Measurements from ENCODE around the gene SPATA33.
"Not testable (repeated sequence)": the region's sequence is repeated elsewhere in the genome, so short reads cannot be mapped to it uniquely, and the experiment has no call there.

Gene SPATA33

GRCh38 chr16:89661215-89661614, 3.6 kb downstream of the SPATA33 start:
- Histone ChIP-seq H3K36me3 (ENCODE audit: control insufficient read depth, insufficient read depth, low read length) (peaks cover 4% of the 10 kb centered on the region), H3K4me3 (replicated peaks; ENCODE audit: low read depth, low read length) (no peak overlapping the region), H3K27me3 (replicated peaks; ENCODE audit: control insufficient read depth, insufficient read depth, low read length) (no peaks in the 10 kb centered on the region)
- TF ChIP-seq, protein P1, sequence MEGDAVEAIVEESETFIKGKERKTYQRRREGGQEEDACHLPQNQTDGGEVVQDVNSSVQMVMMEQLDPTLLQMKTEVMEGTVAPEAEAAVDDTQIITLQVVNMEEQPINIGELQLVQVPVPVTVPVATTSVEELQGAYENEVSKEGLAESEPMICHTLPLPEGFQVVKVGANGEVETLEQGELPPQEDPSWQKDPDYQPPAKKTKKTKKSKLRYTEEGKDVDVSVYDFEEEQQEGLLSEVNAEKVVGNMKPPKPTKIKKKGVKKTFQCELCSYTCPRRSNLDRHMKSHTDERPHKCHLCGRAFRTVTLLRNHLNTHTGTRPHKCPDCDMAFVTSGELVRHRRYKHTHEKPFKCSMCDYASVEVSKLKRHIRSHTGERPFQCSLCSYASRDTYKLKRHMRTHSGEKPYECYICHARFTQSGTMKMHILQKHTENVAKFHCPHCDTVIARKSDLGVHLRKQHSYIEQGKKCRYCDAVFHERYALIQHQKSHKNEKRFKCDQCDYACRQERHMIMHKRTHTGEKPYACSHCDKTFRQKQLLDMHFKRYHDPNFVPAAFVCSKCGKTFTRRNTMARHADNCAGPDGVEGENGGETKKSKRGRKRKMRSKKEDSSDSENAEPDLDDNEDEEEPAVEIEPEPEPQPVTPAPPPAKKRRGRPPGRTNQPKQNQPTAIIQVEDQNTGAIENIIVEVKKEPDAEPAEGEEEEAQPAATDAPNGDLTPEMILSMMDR (IDR thresholded peaks at IDR 0.05; ENCODE audit: insufficient read depth, low read length, poor library complexity, severe bottlenecking): no peak
- DNase-seq (ENCODE audit: extremely low read depth, insufficient read length): no peak

- H3K4me3 ChIP-seq (replicated peaks; ENCODE audit: low read depth, low read length); DNase-seq (ENCODE audit: extremely low read depth, insufficient read length); H3K27me3 ChIP-seq (replicated peaks; ENCODE audit: control insufficient read depth, insufficient read depth, low read length); H3K36me3 ChIP-seq (ENCODE audit: control insufficient read depth, insufficient read depth, low read length): not testable (repeated sequence)
Observed at GRCh38 chr16:89664238-89664637, 6.6 kb downstream of the SPATA33 start.

DNA sequence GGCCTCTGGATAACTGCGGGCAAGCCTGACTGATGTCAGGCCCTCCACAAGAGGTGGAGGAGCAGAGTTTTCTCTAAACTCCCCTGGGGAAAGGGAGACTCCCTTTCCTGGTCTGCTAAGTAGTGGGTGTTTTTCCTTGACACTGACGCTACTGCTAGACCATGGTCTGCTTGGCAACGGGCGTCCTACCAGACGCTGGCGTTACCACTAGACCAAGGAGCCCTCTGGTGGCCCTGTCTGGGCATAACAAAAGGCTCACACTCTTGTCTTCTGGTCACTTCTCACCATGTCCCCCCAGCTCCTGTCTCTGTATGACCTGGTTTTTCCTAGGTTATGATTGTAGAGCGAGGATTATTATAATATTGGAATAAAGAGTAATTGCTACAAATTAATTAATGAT, 9.4 kb downstream of the SPATA33 start:
- not testable (repeated sequence) for H3K4me3 ChIP-seq (replicated peaks; ENCODE audit: low read depth, low read length); DNase-seq (ENCODE audit: extremely low read depth, insufficient read length); H3K27me3 ChIP-seq (replicated peaks; ENCODE audit: control insufficient read depth, insufficient read depth, low read length); H3K36me3 ChIP-seq (ENCODE audit: control insufficient read depth, insufficient read depth, low read length)
- TF ChIP-seq, protein P1 (IDR thresholded peaks at IDR 0.05; ENCODE audit: insufficient read depth, low read length, poor library complexity, severe bottlenecking): peak; percentile 45

- Histone ChIP-seq H3K36me3 (ENCODE audit: control insufficient read depth, insufficient read depth, low read length) (no peaks in the 10 kb centered on the region; the same call in 1 of the 2 replicates), H3K27me3 (replicated peaks; ENCODE audit: control insufficient read depth, insufficient read depth, low read length) (no peaks in the 10 kb centered on the region), H3K4me3 (replicated peaks; ENCODE audit: low read depth, low read length) (no peak overlapping the region)
- TF ChIP-seq, protein P1 (IDR thresholded peaks at IDR 0.05; ENCODE audit: insufficient read depth, low read length, poor library complexity, severe bottlenecking): no peak
- DNase-seq (ENCODE audit: extremely low read depth, insufficient read length): no peak
Observed at GRCh38 chr16:89667633-89668032, 10.0 kb downstream of the SPATA33 start.

DNA sequence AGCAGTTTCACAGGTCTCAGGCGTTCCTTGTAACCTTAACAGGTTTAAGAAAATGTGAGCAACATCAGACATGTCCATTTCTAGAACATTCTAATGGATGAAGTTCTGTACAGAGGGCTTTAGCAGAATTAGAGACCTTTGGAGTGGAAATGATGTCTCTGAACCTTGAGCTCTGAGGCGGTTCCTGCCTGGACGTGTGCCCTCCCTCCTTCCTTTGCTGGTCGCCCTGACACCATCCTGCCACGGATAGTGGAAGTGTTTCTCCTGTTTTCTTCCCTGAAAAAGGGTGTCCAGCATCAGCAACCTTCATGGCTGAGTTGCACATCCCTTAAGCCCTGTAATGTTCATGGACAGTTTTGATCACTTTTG, 11.1 kb downstream of the SPATA33 start:
- no peak for DNase-seq (ENCODE audit: extremely low read depth, insufficient read length)
- TF ChIP-seq, protein P1 (IDR thresholded peaks at IDR 0.05; ENCODE audit: insufficient read depth, low read length, poor library complexity, severe bottlenecking): no peak
- Histone ChIP-seq H3K27me3 (replicated peaks; ENCODE audit: control insufficient read depth, insufficient read depth, low read length) (no peaks in the 10 kb centered on the region), H3K4me3 (replicated peaks; ENCODE audit: low read depth, low read length) (no peak overlapping the region), H3K36me3 (ENCODE audit: control insufficient read depth, insufficient read depth, low read length) (no peaks in the 10 kb centered on the region; the same call in 1 of the 2 replicates)

DNA sequence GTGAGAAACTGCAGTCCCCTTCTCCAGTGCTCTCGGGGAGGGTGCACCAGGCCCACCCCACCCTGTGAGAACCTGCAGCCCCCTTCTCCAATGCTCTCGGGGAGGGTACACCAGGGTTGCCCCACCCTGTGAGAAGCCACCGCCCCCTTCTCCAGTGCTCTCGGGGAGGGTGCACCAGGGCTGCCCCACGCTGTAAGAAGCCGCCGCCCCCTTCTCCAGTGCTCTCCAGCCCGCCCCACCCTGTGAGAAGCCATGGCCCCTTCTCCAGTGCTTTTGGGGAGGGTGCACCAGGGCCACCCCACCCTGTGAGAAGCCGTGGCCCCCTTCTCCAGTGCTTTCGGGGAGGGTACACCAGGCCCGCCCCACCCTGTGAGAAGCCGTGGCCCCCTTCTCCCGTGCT, 12.1 kb downstream of the SPATA33 start:
- Histone ChIP-seq H3K36me3 (ENCODE audit: control insufficient read depth, insufficient read depth, low read length) (no peaks in the 10 kb centered on the region; the same call in 1 of the 2 replicates), H3K4me3 (replicated peaks; ENCODE audit: low read depth, low read length) (no peak overlapping the region), H3K27me3 (replicated peaks; ENCODE audit: control insufficient read depth, insufficient read depth, low read length) (no peaks in the 10 kb centered on the region)
- no peak for DNase-seq (ENCODE audit: extremely low read depth, insufficient read length)
- TF ChIP-seq, protein P1 (IDR thresholded peaks at IDR 0.05; ENCODE audit: insufficient read depth, low read length, poor library complexity, severe bottlenecking): no peak
